Upper lobe of right lung (tissue), 1 donor: ENCODE data around the gene FBXL16. TPM values are rescaled to one million over a fixed set of nuclear protein-coding genes. Genes with fewer than 3 reads are reported as not detected.
A peak's percentile ranks its signal among the peaks of the same experiment; 100 is the strongest.

Experiments
- ATAC-seq: fragments of 200-7000 bp; cut with Tn5 transposase; one replicate; pipeline ENCODE4 v1.9.1; 2020; ENCODE audit warnings: mild to moderate bottlenecking, moderate library complexity
- DNase-seq: peaks from one replicate; pipeline ENCODE4 v3.0.0-alpha.2; 2020
- H3K27ac ChIP-seq: fragments of 200-600 bp; one replicate; pipeline ENCODE4 v1.8.0; 2022
- H3K27me3 ChIP-seq: fragments of 200-600 bp; one replicate; pipeline ENCODE4 v1.8.0; 2022; ENCODE audit warnings: mild to moderate bottlenecking
- H3K36me3 ChIP-seq: fragments of 200-600 bp; one replicate; pipeline ENCODE4 v1.8.0; 2022
- H3K4me1 ChIP-seq: fragments of 200-600 bp; one replicate; pipeline ENCODE4 v1.8.0; 2022
- H3K4me3 ChIP-seq: fragments of 200-600 bp; one replicate; pipeline ENCODE4 v1.8.0; 2022; ENCODE audit warnings: mild to moderate bottlenecking
- H3K9me3 ChIP-seq: fragments of 200-600 bp; one replicate; pipeline ENCODE4 v1.8.0; 2022
- CTCF ChIP-seq: fragments of 200-600 bp; IDR thresholded peaks from one replicate; pipeline ENCODE4 v1.8.0; 2022; ENCODE audit warnings: antibody characterized with exemption
- intact Hi-C: fragments of 100-400 bp; cut with DNase I; formaldehyde crosslinking; loops from one replicate; pipeline ENCODE4 v1.11.0; 2022
- total RNA-seq: library from RNA; stranded (reverse); fragmentation: NEBNext Ultra II Directional; extraction: Animal tissue kit (Norgen Biotek cat#: 25700); gene quantifications from one replicate; pipeline ENCODE4 v1.2.1, GENCODE V29; 2021
- donor health status: DM: no; HTN: yes; CAD: no; lungs with severe emphysema.

The FBXL16 gene
- total RNA-seq, 1 donor from 2014 or later = 3.6 TPM

GRCh38 chr16:735982-736453 lies 30.4 kb upstream of the FBXL16 start:
- ATAC-seq (no peak), DNase-seq (no peak)
- Histone ChIP-seq H3K27ac (no peak overlapping the region), H3K4me1 (peaks cover 12% of the 10 kb centered on the region), H3K36me3 (peaks cover 29% of the 10 kb centered on the region), H3K27me3 (no peaks in the 10 kb centered on the region), H3K9me3 (no peaks in the 10 kb centered on the region), H3K4me3 (no peak overlapping the region)
- intact Hi-C loops = no loop called here
- no peak for TF ChIP-seq CTCF

GRCh38 chr16:734981-735881 lies 29.6 kb upstream of the FBXL16 start:
- Histone ChIP-seq H3K9me3 (no peaks in the 10 kb centered on the region), H3K27me3 (no peaks in the 10 kb centered on the region), H3K36me3 (peaks cover 29% of the 10 kb centered on the region), H3K4me1 (peaks cover 11% of the 10 kb centered on the region), H3K4me3 (no peak overlapping the region), H3K27ac (no peak overlapping the region)
- DNase-seq (no peak), ATAC-seq (no peak)
- intact Hi-C loops = no loop called here
- TF ChIP-seq CTCF = no peak

GRCh38 chr16:734208-734980 lies 28.8 kb upstream of the FBXL16 start:
- H3K27me3 ChIP-seq = no peaks in the 10 kb centered on the region
- no peaks in the 10 kb centered on the region for H3K9me3 ChIP-seq
- peaks cover 2% of the 10 kb centered on the region for H3K4me1 ChIP-seq
- H3K36me3 ChIP-seq = peaks cover 29% of the 10 kb centered on the region
- intact Hi-C loops = no loop called here
- no peak for DNase-seq
- TF ChIP-seq CTCF = no peak
- no peak for ATAC-seq
- no peak overlapping the region for H3K27ac ChIP-seq
- H3K4me3 ChIP-seq = no peak overlapping the region

GRCh38 chr16:733382-734207 lies 28.0 kb upstream of the FBXL16 start:
- no peak overlapping the region for H3K4me3 ChIP-seq
- H3K36me3 ChIP-seq = peaks cover 29% of the 10 kb centered on the region
- H3K27ac ChIP-seq = no peak overlapping the region
- intact Hi-C loops = no loop called here
- TF ChIP-seq CTCF = peak; percentile 38
- no peak for DNase-seq
- H3K4me1 ChIP-seq = peaks cover 2% of the 10 kb centered on the region
- peak; percentile 31 for ATAC-seq
- H3K27me3 ChIP-seq = no peaks in the 10 kb centered on the region
- no peaks in the 10 kb centered on the region for H3K9me3 ChIP-seq

GRCh38 chr16:732936-733335 lies 27.3 kb upstream of the FBXL16 start:
- peaks cover 9% of the 10 kb centered on the region for H3K4me1 ChIP-seq
- TF ChIP-seq CTCF = no peak
- H3K9me3 ChIP-seq = no peaks in the 10 kb centered on the region
- no peak overlapping the region for H3K4me3 ChIP-seq
- ATAC-seq (no peak), DNase-seq (peak; percentile 58)
- intact Hi-C loops = no loop called here
- H3K27ac ChIP-seq = no peak overlapping the region
- H3K27me3 ChIP-seq = peaks cover 2% of the 10 kb centered on the region
- peaks cover 29% of the 10 kb centered on the region for H3K36me3 ChIP-seq
